GM12878 (cell line): ENCODE results near the gene MRPL27.

Experiments used
- BHLHE40 ChIP-seq, 2 experiments: fragments of 450-650 bp in 1 of 2; IDR thresholded peaks; 2 replicates each; pipeline ENCODE4 v1.6.1; 2011 to 2017; ENCODE audit warnings: low read depth in 2 of 2, borderline replicate concordance in 1 of 2, improper control_type of control experiment in 1 of 2, low read length in 1 of 2, mild to moderate bottlenecking in 1 of 2
- CTCF ChIP-seq, 3 experiments: IDR thresholded peaks in 2 of 3; conservative IDR thresholded peaks in 1 of 3; 2 replicates each; pipeline ENCODE4 v1.5.1; 2011; ENCODE audit warnings: low read depth in 3 of 3, low read length in 3 of 3, mild to moderate bottlenecking in 3 of 3, control low read depth in 2 of 3, moderate library complexity in 2 of 3, inconsistent platforms in 1 of 3, mixed read lengths in 1 of 3; ENCODE audit not compliant: control insufficient read depth in 2 of 3, insufficient read depth in 1 of 3; ENCODE audit errors: extremely low read depth in 1 of 3
- E2F4 ChIP-seq: IDR thresholded peaks from 2 replicates; pipeline ENCODE4 v1.6.1; 2012; ENCODE audit warnings: low read depth, low read length, improper control_type of control experiment
- NR2C2 ChIP-seq: IDR thresholded peaks from 2 replicates; pipeline ENCODE4 v1.6.1; 2011; ENCODE audit warnings: borderline replicate concordance, low read depth; ENCODE audit not compliant: control insufficient read depth, insufficient read length
- POLR2A ChIP-seq: IDR thresholded peaks from 2 replicates; pipeline ENCODE4 v1.6.1; 2011; ENCODE audit warnings: low read depth, mild to moderate bottlenecking, low read length
- RUNX3 ChIP-seq: IDR thresholded peaks from 2 replicates; pipeline ENCODE4 v1.6.1; 2012; ENCODE audit warnings: low read length, inconsistent platforms

- TF ChIP-seq POLR2A (peak; percentile 100), E2F4 (peak; percentile 58; the same call in 1 of the 2 replicates), RUNX3 (peak; percentile 93), CTCF (IDR thresholded peaks at IDR 0.05 in 2 of 3, conservative IDR thresholded peaks at IDR 0.05 in 1 of 3; ENCODE audit: control insufficient read depth in 2 of 3, extremely low read depth in 1 of 3, insufficient read depth in 1 of 3, low read depth in 3 of 3, low read length in 3 of 3) (peak; percentile 99; a peak in 5 of 6 replicates), NR2C2 (no peak), BHLHE40 (IDR thresholded peaks at IDR 0.05; ENCODE audit: borderline replicate concordance in 1 of 2, low read depth in 2 of 2, low read length in 1 of 2) (peak; percentile 67 to 87; a peak in 3 of 4 replicates)
These were observed 24.3 kb upstream of the MRPL27 start, which contains the start of gene LRRC59 for GRCh38 chr17:50397111-50397918.
